Right ventricle myocardium inferior (tissue), 1 donor: Measurements from ENCODE around the gene XKR7. TPM values are rescaled to one million over a fixed set of nuclear protein-coding genes. Genes with fewer than 3 reads are reported as not detected.
"Not testable (repeated sequence)": the region's sequence is repeated elsewhere in the genome, so short reads cannot be mapped to it uniquely, and the experiment has no call there.

Experiments used
- ATAC-seq: fragments of 200-7000 bp; cut with Tn5 transposase; one replicate; pipeline ENCODE4 v1.9.1; 2020; ENCODE audit warnings: mild to moderate bottlenecking, moderate library complexity
- DNase-seq: peaks from one replicate; pipeline ENCODE4 v3.0.0; 2021; ENCODE audit errors: missing footprints
- intact Hi-C: fragments of 100-400 bp; cut with DNase I; formaldehyde crosslinking; loops from one replicate; pipeline ENCODE4 v1.11.0; 2022
- total RNA-seq: library from RNA; stranded (reverse); fragmentation: NEBNext Ultra II Directional; extraction: Animal tissue kit (Norgen Biotek cat#: 25700); gene quantifications from one replicate; pipeline ENCODE4 v1.2.1, GENCODE V29; 2021
- donor health status: DM: no; HTN: yes; CAD: no; lungs with severe emphysema.

Gene XKR7
- total RNA-seq, 1 donor from 2014 or later, result not detected

DNA sequence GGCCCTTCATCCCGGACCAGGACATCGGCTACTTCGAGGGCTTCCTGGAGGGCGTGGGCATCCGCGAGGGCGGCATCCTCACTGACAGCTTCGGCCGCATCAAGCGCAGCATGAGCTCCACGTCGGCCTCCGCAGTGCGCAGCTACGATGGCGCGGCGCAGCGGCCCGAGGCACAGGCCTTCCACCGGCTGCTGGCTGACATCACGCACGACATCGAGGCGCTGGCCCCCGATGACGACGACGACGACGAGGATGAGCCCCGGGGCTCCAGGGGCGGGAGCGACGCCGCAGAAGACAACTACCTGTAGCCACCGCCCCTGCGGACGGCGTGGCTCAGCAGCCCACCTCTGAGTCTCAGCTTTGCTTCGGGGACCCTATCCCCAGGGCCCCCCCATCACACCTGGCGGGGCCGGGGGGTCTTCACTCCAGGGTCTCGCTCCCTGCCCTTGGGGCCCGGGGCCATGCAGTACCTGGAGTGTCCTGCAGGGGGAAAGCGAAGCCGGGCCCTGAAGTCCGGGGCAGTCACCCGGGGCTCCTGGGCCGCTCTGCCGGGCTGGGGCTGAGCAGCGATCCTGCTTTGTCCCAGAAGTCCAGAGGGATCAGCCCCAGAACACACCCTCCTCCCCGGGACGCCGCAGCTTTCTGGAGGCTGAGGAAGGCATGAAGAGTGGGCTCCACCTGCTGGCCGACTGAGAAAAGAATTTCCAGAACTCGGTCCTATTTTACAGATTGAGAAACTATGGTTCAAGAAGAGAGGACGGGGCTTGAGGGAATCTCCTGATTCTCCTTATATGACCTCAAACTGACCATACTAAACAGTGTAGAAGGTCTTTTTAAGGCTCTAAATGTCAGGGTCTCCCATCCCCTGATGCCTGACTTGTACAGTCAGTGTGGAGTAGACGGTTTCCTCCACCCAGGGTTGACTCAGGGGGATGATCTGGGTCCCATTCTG, 63.3 kb downstream of the XKR7 start:
- intact Hi-C loops, result loop anchor here (1.0 to 5.0 kb wide), 3 partner anchors 79 to 208 kb away; partner anchors contain the start of gene PDRG1
- DNase-seq, result peak; percentile 83
- peak; percentile 82 for ATAC-seq

DNA sequence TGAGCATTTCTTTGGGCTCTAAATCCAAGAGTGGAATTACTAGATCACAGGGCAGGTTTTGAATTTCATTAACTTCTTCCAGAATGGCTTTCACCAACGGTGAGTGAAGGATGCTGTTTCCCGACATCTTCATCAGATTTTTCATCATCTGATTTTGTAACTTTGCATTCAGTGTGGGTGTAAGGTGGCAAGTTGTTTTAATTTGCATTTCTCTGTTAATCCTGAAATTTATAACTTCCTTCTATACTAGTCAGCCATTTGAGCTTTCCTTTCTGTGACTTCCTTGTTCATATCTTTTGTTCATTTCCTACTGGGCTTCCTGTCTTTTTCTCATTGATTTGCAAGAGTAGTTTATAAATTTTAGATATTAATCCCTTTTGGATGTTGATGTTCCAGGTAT, 65.4 kb downstream of the XKR7 start:
- DNase-seq (no peak), ATAC-seq (no peak)
- intact Hi-C loops, result loop anchor here (5.0 kb wide), 1 partner anchor 81 kb away; the partner anchor contains the start of gene PDRG1

DNA sequence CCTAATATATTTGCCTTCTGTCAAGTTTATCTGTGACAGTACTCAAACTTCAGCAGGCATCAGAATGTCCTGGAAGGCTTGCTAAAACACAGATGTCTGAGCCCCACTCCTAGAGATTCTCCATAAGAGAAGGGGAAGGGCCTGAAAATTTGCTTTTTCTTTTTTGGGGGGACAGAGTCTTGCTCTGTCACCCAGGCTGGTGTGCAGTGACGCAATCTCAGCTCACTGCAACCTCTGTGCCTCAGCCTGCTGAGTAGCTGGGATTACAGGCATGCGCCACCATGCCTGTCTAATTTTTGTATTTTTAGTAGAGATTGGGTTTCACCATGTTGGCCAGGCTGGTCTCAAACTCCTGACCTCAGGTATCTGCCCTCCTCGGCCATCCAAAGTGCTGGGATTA, 65.8 kb downstream of the XKR7 start:
- DNase-seq, ATAC-seq: not testable (repeated sequence)
- intact Hi-C loops, result loop anchor here (5.0 kb wide), 1 partner anchor 81 kb away; the partner anchor contains the start of gene PDRG1

DNA sequence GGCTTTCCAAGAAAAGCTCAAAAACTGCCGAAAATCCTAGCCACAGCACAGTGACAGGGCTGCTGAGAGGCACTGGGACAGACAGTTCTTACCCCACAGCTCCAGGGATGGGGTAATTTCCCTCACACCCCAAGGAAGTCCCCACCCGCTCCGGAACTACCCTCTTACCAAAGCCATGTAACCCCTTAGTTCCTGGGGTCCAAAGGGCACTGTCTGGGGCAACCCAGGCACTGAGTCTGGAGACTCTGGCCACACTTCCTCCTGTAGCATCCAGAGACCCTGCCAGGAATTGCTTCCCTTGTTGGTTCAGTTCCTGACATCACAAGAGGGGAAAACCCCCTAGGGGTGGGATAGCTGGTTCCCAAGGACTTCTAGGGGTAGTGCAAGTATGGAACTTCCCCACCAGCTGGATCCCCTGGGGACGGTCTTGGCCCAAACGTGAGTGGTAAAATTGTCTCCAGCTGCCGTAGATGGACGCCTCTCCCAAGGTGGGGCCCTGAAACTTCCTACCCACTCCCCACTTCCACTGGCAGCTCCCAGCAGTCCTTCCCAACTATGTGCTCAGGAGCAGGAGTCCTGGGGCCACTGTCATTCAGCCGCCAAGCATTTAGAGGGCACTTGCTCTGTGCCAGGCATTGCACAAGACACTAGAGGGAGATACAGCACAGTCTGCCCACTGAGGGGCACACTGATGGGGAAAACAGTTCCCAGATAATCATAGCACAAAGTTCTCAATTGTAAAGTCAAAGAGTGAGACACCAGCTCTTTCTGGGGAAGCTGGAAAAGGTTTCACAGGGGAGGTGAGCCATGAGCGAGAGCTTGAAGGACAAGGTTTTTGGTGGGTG, 66.9 kb downstream of the XKR7 start:
- ATAC-seq (peak; percentile 74), DNase-seq (no peak)
- intact Hi-C loops, result loop anchor here (5.0 kb wide), 1 partner anchor 83 kb away; the partner anchor contains the start of gene PDRG1

DNA sequence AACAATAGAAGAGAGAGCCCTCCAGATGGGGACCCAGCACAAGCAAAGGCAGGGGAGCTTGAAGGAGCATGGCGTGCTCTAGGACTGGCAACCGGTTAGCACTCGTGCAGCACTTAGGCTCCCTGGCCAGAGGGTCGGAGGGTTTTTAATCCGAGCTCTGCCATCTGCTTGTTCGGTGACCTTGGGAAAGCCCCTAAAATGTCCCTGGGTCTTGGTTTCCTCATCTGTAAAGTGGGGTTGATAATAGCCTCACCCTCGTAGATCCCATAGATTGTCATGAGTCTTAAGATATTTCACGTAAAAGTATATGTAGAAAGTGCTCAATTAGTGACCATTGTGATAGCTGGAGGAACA, 67.5 kb downstream of the XKR7 start:
- ATAC-seq, result no peak
- intact Hi-C loops, result no loop called here

DNA sequence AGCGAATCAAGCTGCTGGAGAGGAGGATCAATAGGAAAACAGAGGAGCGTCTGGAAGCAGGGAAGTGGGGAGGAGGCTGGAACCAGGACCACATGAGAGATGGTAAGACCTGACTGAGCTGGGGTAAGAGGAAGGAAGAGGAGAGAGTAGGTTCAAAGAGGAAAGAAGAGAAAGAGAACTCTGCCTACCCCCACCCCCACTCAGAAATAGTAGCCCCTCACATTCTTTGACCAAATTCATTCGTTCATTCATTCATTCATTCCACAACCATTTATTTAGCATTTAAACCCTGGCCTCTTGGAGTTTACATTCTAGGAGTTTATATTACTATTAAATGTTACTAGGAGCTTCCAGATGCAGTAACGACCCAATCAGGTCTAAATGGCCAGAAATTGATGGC, 68.3 kb downstream of the XKR7 start:
- intact Hi-C loops, result no loop called here
- ATAC-seq, result no peak
- DNase-seq, result no peak

More for the DNA sequence above, 67.5 kb downstream of the XKR7 start:
- no peak for DNase-seq

DNA sequence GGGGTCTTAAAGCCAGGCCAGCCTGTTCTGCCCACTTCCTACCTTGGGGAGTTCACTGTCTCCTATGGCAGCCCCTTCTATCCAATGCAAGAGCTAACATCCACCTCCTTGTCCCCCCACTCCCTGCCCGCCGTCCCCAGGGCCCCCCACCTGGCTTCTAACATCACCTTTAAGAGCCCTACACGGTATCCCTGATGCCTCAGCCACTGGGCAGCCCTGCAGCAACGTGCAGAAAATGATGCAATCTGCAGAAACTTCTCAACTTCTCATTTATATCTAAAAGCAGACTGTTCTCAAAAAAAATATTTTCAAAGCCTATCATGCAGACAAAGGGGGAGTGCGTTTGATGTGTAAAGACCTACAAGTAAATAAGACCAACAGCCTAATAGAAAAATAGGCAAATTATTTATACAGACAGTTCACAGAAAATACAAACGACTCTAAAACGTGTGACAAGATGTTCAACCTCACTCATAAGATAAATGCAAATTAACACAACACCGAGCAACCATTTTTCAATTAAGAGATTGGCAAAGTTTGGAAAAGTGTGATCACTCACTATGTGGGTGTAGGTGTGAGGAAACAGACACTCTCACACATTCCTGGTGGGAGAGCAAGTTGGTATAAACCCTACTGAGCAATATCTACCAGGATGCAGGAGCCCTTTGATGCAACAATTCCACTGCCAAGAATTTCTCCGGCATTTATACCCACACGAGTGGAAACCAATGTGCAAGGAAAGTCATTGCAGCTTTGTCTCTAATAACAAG, 69.0 kb downstream of the XKR7 start:
- ATAC-seq, result no peak
- DNase-seq, result no peak
- intact Hi-C loops, result no loop called here

DNA sequence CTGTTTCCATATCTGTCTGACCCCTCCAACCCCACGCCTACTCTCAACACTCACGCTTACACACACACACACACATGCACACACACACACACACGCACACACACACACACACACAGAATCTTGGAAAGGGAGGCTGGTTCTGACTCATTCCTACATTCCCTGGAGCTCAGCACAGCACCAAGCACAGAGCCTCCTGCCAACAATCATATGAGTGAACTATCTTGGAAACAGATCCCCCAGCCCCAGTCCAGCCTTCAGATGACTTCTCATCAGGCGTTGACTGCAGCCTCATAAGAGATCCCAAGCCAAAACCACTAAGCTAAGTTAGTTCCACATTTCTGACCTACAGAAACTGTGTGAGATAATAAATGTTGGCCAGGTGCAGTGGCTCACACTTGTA, 70.0 kb downstream of the XKR7 start:
- intact Hi-C loops, result no loop called here
- ATAC-seq, result no peak

DNA sequence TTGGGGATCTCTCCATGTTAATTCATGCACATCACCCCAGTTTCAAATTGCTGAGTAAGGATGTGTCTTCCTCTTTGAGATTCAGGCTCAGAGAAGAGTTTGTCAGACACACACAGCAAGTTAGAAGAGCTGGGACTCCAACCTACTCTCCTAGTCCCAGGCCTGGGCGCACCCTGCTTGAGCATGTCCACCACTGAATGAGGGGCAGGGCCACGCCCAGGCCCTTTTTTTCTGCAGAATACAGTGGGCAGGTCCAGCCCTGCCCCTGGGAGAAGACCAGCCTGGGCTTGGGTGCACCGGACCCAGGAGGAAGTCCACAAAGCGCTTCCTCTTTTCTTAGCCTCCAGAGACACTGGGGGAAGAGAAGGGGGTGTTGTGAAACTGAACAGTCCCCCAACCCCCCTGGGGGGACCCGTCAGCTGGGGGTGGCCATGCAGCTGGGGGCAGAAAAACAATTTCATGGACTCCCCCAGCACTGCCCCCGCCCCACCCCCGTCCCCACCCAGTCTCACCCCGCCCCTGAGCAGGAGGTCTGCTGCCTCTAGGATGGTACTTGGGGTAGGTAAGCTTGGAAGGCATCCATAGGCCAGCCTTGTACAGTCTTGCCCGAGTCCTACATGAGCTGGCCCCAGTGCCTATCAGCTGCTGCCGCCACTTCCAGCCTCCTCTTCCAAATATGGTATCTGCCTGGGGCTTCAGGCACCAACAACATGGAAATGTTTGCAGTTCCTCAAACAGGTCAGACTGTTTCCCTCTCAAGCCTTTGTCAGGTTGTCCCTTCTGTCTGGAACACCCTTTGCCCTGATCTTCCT, 72.4 kb downstream of the XKR7 start:
- intact Hi-C loops, result no loop called here
- ATAC-seq, result peak; percentile 81
- DNase-seq, result peak; percentile 89

More for the DNA sequence above, 70.0 kb downstream of the XKR7 start:
- DNase-seq, result no peak

DNA sequence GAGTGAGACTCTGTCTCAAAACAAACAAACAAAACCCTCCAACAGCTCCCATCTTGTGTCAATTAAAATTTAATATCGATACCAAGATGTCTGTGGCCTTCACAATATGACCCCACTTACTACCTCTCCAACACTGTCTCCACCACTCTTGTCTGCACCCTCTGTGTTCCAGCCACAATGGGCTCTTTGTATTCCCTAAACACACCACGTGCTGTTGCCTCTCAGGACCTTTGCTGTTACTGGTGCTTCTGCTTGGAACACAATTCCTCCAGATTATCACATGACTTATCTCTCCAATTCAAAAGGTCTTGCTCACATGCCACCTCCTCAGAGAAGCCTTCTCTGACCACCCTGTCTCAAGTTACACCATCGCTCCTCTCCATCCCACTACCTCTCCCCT, 78.0 kb downstream of the XKR7 start:
- ATAC-seq (no peak), DNase-seq (no peak)
- intact Hi-C loops, result no loop called here

DNA sequence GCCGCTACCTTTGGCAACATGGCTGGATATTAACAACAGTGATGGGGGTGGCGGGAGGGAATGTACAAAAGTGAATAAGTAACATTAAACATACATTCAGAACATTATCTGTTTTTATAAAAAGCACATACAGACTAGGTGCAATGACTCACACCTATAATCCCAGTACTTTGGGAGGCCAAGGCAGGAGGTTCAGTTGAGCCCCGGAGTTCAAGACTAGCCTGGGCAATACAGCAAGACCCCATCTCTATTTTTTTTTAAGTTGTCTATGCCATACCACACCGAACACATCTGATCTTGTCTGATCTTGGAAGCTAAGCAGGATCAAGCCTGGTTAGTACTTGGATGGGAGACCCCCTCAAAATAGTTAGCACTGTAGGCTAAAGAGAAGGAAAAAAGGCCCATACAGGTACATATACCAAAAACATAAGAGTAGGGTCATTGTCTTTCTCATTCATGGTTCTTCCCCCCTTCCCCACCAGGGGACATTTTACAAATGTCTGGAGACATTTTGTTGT, 82.4 kb downstream of the XKR7 start:
- intact Hi-C loops, result no loop called here
- ATAC-seq (no peak), DNase-seq (no peak)

DNA sequence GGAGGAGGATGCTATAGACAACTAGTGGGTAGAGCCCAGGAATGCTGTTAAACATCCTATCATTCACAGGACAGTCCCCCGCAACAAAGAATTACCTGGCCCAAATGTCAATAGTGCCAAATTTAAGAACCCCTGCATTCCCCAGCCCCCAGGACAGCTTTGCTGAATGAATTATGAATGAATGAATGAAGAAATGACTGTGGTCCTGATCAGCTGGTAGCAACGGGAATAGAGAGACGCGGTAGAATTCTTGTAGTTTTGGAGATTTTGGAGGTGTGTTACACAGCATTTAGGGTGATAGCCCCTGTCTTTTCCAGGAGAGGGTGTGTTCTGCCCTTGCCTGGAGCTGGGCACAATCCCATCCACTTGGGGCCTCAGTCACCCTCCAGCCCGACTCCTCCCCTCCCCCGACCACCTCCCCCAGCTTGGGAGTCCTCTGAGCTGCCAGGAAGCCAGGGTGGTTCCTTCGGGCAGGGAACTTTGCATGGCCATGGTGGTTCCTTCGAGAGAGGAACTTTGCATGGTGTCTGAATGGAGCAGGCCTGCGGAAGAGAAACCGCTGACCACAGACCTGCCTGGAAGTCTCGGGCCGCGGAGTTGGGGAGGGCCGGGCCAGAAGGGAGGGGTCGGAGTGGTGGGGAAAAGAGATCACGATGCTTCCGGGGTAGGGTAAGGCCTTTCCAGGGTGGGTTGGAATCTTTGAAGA, 83.1 kb downstream of the XKR7 start:
- ATAC-seq (peak; percentile 74), DNase-seq (peak; percentile 91)
- intact Hi-C loops, result no loop called here

DNA sequence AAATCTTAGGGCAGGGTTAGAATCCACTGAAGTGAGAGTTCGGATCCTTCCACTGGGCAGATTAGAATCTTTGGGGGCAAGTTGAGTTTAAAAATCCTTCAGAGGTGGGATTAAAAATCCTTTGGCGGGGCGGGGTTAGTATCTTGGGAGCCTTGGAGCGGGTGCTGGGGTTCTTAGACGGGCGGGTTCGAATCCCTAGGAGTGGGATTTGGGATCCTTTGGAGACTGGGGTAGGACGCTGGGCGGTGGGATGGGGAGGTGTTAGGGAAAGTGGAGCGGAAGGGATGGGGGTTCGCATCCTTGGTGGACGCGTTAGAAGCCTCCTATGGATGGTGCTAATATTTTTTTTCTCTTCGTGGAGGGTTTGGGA, 83.8 kb downstream of the XKR7 start:
- DNase-seq (no peak), ATAC-seq (peak; percentile 14)
- intact Hi-C loops, result no loop called here

DNA sequence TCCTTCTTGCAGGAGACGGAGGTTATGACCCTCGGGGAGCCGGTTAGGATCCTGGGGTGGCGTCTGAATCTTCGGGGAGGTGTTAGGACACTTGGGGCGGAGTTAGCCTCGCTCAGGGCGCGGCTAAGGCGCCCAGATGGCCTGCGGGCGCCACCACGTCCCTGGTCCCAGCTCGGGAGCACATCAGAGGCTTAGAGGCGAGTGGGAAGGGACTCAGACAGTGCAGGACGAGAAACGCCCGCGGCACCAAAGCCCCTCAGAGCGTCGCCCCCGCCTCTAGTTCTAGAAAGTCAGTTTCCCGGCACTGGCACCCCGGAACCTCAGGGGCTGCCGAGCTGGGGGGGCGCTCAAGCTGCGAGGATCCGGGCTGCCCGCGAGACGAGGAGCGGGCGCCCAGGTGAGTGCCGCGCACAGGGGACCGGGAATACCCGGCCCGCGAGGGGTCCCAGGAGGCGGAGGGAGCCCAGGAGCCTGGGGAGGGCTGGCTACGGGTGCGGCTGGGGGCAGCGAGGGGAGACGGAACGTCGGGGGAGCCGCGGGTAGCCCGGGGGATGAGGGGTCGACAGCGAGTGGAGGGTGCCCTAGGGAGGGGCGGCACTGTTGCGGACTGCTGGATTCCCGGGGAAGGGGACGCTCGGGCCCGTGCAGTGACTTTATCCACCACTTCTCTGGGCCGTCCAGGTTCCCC, 84.3 kb downstream of the XKR7 start, which contains the start of gene HCK:
TSS of gene HCK (plus strand) at position 153 of the 688 bp plus-strand sequence.
- peak; percentile 90 for DNase-seq
- intact Hi-C loops, result no loop called here
- peak; percentile 82 for ATAC-seq

DNA sequence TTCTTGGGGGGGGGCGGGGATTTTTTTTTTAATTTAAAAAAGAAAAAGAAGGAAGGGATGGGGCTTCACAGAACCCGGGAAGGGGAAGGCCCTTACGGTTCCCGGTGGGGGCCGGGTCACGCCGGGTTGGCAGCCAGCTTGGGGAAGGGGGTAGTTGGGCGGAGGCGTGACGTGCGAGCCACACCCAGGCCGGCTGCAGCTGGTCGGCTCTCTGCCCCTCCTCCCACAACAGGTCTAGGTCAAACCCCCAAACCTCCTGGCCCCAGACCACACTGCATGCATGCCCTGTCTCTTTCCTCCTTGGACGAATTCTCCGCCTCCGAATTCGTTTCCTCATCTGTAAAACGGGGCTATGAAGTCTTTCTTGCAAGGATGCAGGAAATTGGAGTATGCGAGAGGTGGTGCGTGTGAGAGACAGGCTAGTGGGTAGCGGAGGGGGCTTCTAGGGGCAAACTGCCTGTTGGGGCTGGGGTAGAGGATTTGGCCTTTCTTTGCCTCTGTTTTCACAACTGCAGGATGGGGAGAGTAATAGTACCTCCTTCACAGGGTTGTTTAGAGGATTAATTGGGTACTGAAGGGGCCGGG, 84.9 kb downstream of the XKR7 start:
- intact Hi-C loops, result no loop called here
- ATAC-seq, result peak; percentile 49
- DNase-seq, result peak; percentile 93
